Amniotic stem cell (primary cell): ENCODE data around the gene AHNAK.
"Not testable (repeated sequence)": the region's sequence is repeated elsewhere in the genome, so short reads cannot be mapped to it uniquely, and the experiment has no call there.

ENCODE experiments used
- DNase-seq: peaks from one replicate; lab custom pipeline; 2025; lab: John Stamatoyannopoulos, UW

AHNAK gene

DNA sequence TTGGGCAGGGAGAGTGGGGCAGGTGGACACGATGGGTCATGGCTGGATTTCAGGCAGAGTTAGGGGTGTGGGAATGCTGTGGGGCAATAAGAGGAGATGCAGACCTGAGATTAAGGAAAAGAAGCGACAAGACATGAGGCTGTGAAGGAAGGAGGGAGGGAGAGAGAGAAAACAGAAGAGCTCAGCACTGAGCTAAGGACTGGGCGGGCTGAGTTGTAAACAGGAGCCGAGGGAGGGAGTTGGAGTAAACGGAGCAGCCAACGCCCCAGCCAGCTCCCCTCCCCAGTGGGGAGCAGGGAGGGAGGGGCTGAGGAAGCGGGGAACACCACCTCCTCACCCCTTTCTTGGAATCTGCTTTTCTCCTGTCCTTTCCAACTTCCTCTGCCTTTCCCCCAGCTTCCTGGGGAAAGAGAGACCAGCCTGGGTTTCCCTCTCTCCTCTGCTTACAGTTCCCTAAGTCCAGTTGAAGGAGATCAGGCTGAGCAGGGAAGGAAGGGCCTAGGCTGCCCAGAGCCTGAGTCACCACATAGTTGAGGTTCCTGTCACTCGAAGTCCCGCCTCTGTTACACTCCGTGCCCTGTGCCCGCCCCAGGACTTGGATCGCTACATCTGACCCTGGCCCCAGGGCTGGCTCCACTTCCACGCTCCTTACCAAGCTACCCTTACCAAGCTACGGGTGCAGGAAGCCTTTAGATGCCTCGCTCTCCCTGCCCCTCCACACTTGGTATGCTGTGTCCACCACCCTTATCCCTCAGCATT is 6.7 kb upstream of the AHNAK start:
- peak; percentile 89 for DNase-seq

DNA sequence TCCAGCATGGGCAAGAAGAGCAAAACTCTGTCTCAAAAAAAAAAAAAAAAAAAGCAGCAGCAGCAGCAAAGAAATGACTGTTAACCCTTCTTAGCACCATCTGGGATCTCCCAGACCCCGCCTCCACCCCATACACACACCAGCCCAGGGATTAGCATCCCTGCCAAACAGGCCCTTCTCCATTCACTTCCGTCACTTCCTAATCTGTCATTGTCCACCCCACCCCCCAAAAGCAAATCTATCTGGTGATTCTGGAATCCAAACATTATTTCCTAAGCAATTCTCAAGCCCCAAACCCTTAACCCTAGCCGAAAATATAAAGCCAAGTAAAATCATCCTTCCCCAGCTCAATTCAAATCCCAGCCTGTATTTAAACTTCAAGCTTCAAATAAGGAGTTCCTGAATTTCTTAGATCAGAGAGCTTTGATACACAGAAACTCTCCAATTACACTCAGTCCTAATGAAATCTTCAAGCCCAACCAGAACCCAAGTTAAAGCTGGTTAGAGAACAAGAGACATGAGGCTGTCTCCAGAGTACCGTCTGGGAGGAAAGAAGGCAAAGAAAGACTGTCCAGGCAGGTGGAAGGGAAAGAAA is 6.0 kb upstream of the AHNAK start:
- no peak for DNase-seq

GRCh38 chr11:62550478-62550877 is 3.9 kb upstream of the AHNAK start:
- not testable (repeated sequence) for DNase-seq

GRCh38 chr11:62548545-62549335 is 2.1 kb upstream of the AHNAK start:
- DNase-seq, result no peak

GRCh38 chr11:62547691-62548281 is 1.2 kb upstream of the AHNAK start:
- DNase-seq, result no peak

- no peak for DNase-seq
Measured at GRCh38 chr11:62546929-62547625, 471 bp upstream of the AHNAK start.

GRCh38 chr11:62545437-62546243 is 966 bp downstream of the AHNAK start:
- peak; percentile 59 for DNase-seq

GRCh38 chr11:62544581-62545436 is 1.8 kb downstream of the AHNAK start:
- DNase-seq, result no peak

DNA sequence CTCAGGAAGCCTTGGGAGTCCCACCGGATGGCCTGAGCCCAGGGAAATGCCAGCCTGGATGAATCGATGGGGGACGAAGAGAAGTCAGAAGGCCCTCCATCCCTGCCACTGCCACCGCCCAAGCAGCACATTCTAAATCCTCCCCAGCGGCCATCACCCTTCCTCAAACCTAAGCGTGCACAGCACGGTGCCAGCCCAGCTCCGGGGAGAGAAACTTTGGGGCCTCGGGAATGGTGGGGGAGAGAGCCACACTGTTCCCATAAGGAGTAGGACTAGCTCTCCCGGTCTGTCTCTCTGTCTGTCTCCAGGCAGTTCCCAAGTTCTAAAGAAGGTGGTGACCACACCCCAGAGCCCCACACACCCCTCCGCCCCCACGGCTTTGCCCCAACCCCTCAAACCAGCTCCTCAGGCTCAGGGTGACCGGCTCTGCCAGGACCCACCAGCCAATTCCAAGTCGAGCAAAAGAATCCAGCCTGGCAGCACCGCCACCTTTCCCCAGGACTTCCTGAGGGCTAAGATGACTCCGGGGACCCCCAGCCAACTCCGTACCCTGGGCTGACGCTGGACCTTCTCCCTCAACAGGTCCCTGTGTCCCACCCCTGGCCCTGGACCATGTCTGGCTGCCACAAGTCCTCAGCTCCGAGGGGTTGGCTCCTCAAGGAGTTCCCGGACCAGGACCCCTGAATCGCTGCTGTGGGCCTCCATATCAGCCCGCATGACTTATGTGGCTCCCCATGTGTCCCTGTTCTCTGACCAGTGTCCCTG is 2.7 kb downstream of the AHNAK start:
- no peak for DNase-seq

GRCh38 chr11:62542750-62543567 is 3.6 kb downstream of the AHNAK start:
- peak; percentile 60 for DNase-seq

DNA sequence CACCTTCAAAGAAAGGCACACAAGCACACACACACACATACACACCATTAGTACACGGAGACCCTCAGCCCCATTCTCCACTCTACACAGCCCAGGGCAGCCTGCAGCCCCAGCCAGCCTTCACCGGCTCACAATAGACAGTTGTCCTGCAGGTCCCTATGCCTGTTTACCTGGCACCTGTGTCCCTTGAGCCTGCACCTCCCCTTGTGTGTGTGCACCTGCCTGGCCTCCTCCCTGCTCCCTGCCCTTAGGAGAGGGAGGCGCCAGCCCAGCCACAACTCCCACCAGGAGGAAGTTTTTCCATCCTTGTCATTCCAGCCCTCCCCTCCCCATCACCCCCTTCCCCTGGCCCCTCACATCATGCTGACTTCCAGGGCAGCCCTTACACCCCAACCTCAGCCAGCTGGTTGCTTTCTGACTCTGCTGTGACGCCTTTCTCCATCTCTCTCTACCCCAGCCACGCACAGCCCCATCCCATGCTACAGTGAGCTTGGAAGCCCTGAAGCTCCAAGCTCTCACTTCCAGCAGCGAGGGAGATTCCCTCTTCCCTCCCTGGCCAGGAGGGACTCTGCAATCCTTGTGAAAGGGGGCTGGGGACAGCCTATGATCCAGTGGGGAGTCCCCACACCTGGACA is 4.4 kb downstream of the AHNAK start:
- DNase-seq, result no peak

- DNase-seq, result no peak
Measured at GRCh38 chr11:62540804-62541701, 5.6 kb downstream of the AHNAK start.

GRCh38 chr11:62539238-62539925 is 7.2 kb downstream of the AHNAK start:
- DNase-seq, result peak; percentile 58

GRCh38 chr11:62538470-62539237 is 8.0 kb downstream of the AHNAK start:
- DNase-seq, result no peak

DNA sequence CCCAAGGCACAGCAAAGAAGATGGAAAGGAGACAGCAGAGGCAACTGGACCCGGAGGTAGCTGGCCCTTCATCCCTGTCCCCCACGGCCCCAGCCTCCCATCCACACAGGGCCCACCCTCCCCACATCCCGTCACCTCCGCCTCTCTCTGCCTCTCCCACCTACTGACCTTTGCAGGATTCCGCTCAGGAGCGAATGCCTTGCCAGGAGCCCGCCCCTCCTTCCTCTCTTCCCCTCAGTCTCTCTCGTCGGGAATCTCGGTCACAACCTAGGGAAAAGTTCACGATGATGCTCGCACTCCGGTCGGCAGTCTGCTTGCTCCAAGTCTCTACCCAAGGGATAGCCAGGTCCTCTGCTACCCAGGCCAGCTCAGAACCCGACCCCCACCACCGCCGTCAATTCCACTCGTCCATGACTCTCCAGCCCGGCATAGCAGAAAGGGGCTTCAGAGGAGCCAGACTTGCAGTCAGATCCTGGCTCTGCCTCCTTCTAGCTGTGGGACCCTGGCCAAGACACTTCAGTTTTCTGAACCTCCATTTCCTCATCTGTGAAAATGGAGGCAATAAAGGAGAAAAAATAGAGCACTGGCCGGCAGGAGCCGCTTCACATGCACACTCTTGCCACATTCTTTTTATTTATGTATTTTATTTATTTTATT is 10.2 kb downstream of the AHNAK start:
- no peak for DNase-seq
